ENCODE measurements around the gene LNPEP.

Gene LNPEP

GRCh38 chr5:97047076-97047475 is 111.2 kb downstream of the LNPEP start:
- TF ChIP-seq TOX (CRISPR knock-in tag; IDR thresholded peaks at IDR 0.05; ENCODE audit: borderline replicate concordance) (no peak), BACH2 (CRISPR knock-in tag; IDR thresholded peaks at IDR 0.05; ENCODE audit: borderline replicate concordance) (no peak), CREB5 (CRISPR knock-in tag; IDR thresholded peaks at IDR 0.05; ENCODE audit: low read depth) (no peak), GLIS3 (CRISPR knock-in tag; IDR thresholded peaks at IDR 0.05) (no peak), ZNF565 (CRISPR knock-in tag; conservative IDR thresholded peaks at IDR 0.05; ENCODE audit: low read depth) (no peak), ZNF70 (CRISPR knock-in tag; IDR thresholded peaks at IDR 0.05) (no peak), ZFP3 (CRISPR knock-in tag; IDR thresholded peaks at IDR 0.05) (no peak), ESRRG (CRISPR knock-in tag; IDR thresholded peaks at IDR 0.05) (no peak), ZNF8 (CRISPR knock-in tag; IDR thresholded peaks at IDR 0.05) (no peak)
- ATAC-seq: no peak

DNA sequence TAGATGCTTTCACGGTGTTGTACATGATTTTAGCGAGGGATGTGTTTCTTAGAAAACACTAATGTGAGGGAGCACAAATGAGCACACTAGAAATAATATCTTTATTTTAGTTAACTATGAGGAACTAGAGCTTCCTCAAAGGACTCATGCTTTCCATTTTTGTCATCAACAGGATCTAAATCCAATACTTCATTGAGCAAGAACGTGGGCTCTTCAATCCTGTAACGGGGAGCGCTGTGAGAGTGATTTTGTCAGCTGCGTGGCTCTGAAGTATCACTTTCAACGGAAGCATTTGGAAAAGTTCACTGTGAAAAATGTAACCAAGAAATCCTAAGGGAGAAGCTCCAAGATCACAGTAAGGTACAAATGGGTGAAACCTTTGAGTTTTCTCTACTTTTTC is 113.3 kb downstream of the LNPEP start:
- TF ChIP-seq TCF4 (CRISPR knock-in tag; IDR thresholded peaks at IDR 0.05; ENCODE audit: borderline replicate concordance) (no peak), OSR1 (CRISPR knock-in tag; IDR thresholded peaks at IDR 0.05) (no peak), RARB (CRISPR knock-in tag; IDR thresholded peaks at IDR 0.05) (no peak), ZFP3 (CRISPR knock-in tag; IDR thresholded peaks at IDR 0.05) (no peak), ZC3H10 (CRISPR knock-in tag; IDR thresholded peaks at IDR 0.05) (no peak), ZNF70 (CRISPR knock-in tag; IDR thresholded peaks at IDR 0.05) (no peak), TOX (CRISPR knock-in tag; IDR thresholded peaks at IDR 0.05; ENCODE audit: borderline replicate concordance) (no peak), PATZ1 (CRISPR knock-in tag; IDR thresholded peaks at IDR 0.05; ENCODE audit: borderline replicate concordance) (no peak), ZFP30 (CRISPR knock-in tag; IDR thresholded peaks at IDR 0.05) (no peak), ISL1 (CRISPR knock-in tag; IDR thresholded peaks at IDR 0.05) (no peak), PPARA (CRISPR knock-in tag; IDR thresholded peaks at IDR 0.05; ENCODE audit: borderline replicate concordance) (no peak), ARNTL (CRISPR knock-in tag; IDR thresholded peaks at IDR 0.05; ENCODE audit: borderline replicate concordance, low read depth) (no peak), ESRRG (CRISPR knock-in tag; IDR thresholded peaks at IDR 0.05) (no peak), SNAI2 (CRISPR knock-in tag; IDR thresholded peaks at IDR 0.05) (no peak), ZNF8 (CRISPR knock-in tag; IDR thresholded peaks at IDR 0.05) (no peak), CREB5 (CRISPR knock-in tag; IDR thresholded peaks at IDR 0.05; ENCODE audit: low read depth) (no peak), BACH2 (CRISPR knock-in tag; IDR thresholded peaks at IDR 0.05; ENCODE audit: borderline replicate concordance) (no peak)
- TF ChIP-seq, protein P1, sequence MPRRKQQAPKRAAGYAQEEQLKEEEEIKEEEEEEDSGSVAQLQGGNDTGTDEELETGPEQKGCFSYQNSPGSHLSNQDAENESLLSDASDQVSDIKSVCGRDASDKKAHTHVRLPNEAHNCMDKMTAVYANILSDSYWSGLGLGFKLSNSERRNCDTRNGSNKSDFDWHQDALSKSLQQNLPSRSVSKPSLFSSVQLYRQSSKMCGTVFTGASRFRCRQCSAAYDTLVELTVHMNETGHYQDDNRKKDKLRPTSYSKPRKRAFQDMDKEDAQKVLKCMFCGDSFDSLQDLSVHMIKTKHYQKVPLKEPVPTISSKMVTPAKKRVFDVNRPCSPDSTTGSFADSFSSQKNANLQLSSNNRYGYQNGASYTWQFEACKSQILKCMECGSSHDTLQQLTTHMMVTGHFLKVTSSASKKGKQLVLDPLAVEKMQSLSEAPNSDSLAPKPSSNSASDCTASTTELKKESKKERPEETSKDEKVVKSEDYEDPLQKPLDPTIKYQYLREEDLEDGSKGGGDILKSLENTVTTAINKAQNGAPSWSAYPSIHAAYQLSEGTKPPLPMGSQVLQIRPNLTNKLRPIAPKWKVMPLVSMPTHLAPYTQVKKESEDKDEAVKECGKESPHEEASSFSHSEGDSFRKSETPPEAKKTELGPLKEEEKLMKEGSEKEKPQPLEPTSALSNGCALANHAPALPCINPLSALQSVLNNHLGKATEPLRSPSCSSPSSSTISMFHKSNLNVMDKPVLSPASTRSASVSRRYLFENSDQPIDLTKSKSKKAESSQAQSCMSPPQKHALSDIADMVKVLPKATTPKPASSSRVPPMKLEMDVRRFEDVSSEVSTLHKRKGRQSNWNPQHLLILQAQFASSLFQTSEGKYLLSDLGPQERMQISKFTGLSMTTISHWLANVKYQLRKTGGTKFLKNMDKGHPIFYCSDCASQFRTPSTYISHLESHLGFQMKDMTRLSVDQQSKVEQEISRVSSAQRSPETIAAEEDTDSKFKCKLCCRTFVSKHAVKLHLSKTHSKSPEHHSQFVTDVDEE (CRISPR knock-in tag; IDR thresholded peaks at IDR 0.05): no peak
- TF ChIP-seq, protein P2, sequence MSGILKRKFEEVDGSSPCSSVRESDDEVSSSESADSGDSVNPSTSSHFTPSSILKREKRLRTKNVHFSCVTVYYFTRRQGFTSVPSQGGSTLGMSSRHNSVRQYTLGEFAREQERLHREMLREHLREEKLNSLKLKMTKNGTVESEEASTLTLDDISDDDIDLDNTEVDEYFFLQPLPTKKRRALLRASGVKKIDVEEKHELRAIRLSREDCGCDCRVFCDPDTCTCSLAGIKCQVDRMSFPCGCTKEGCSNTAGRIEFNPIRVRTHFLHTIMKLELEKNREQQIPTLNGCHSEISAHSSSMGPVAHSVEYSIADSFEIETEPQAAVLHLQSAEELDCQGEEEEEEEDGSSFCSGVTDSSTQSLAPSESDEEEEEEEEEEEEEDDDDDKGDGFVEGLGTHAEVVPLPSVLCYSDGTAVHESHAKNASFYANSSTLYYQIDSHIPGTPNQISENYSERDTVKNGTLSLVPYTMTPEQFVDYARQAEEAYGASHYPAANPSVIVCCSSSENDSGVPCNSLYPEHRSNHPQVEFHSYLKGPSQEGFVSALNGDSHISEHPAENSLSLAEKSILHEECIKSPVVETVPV (CRISPR knock-in tag; IDR thresholded peaks at IDR 0.05): no peak
- TF ChIP-seq, protein P3, sequence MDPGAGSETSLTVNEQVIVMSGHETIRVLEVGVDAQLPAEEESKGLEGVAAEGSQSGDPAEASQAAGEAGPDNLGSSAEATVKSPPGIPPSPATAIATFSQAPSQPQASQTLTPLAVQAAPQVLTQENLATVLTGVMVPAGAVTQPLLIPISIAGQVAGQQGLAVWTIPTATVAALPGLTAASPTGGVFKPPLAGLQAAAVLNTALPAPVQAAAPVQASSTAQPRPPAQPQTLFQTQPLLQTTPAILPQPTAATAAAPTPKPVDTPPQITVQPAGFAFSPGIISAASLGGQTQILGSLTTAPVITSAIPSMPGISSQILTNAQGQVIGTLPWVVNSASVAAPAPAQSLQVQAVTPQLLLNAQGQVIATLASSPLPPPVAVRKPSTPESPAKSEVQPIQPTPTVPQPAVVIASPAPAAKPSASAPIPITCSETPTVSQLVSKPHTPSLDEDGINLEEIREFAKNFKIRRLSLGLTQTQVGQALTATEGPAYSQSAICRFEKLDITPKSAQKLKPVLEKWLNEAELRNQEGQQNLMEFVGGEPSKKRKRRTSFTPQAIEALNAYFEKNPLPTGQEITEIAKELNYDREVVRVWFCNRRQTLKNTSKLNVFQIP (CRISPR knock-in tag; IDR thresholded peaks at IDR 0.05; ENCODE audit: borderline replicate concordance, low read depth): no peak
- ATAC-seq: no peak
